Aorta (tissue), 5 donors: ENCODE data around the gene TSC22D1. TPM values are rescaled to one million over a fixed set of nuclear protein-coding genes. Genes with fewer than 3 reads are reported as not detected.

Experiments
- ATAC-seq: fragments of 200-7000 bp; cut with Tn5 transposase; one replicate; pipeline ENCODE4 v1.9.1; 2022; ENCODE audit warnings: moderate library complexity; ENCODE audit not compliant: low FRiP score
- DNase-seq, 2 donors: peaks; one replicate each; pipeline ENCODE4 v3.0.0-alpha.2; 2020
- H3K27ac ChIP-seq, 2 donors: one replicate each; pipeline ENCODE4 v1.5.1; 2013; ENCODE audit warnings: low read length in 2 of 2, mild to moderate bottlenecking in 2 of 2, moderate library complexity in 2 of 2, control low read depth in 1 of 2, inconsistent platforms in 1 of 2, low read depth in 1 of 2
- H3K27me3 ChIP-seq, 2 donors: one replicate each; pipeline ENCODE4 v1.6.1; 2013; ENCODE audit warnings: control low read depth in 1 of 2, low read length in 1 of 2, mild to moderate bottlenecking in 1 of 2, moderate library complexity in 1 of 2; ENCODE audit not compliant: insufficient read depth in 2 of 2, control insufficient read depth in 1 of 2
- H3K36me3 ChIP-seq, 2 donors: one replicate each; pipeline ENCODE4 v1.6.1; 2013; ENCODE audit warnings: control low read depth in 1 of 2, low read length in 1 of 2, mild to moderate bottlenecking in 1 of 2; ENCODE audit not compliant: insufficient read depth in 2 of 2, control insufficient read depth in 1 of 2
- H3K4me1 ChIP-seq, 2 donors: one replicate each; pipeline ENCODE4 v1.6.1; 2013; ENCODE audit warnings: low read length in 2 of 2, control low read depth in 1 of 2, mild to moderate bottlenecking in 1 of 2, moderate library complexity in 1 of 2; ENCODE audit not compliant: insufficient read depth in 2 of 2, control insufficient read depth in 1 of 2
- H3K4me3 ChIP-seq, 2 donors: one replicate each; pipeline ENCODE4 v1.5.1; 2013; ENCODE audit warnings: low read length in 2 of 2, control low read depth in 1 of 2, mild to moderate bottlenecking in 1 of 2
- H3K9me3 ChIP-seq: one replicate; pipeline ENCODE4 v1.6.1; 2013; ENCODE audit warnings: mild to moderate bottlenecking, low read length; ENCODE audit not compliant: control insufficient read depth
- WGBS, 2 donors: extraction: QIAGEN DNeasy Blood & Tissue Kit; methylation state at CpG; one replicate each; pipeline ENCODE4 v1.1.7; 2013; 5-methylcytosine and 5-hydroxymethylcytosine counted together
- intact Hi-C, 2 donors: fragments of 100-400 bp; cut with DNase I; formaldehyde crosslinking; loops; one replicate each; pipeline versions ENCODE4 v1.14.2 to v1.15.0; 2022
- polyA plus RNA-seq, 2 donors: library from polyadenylated mRNA; stranded (reverse); fragments of 200-250 nt; gene quantifications; one replicate each; pipeline ENCODE4 v1.2.3, GENCODE V29; 2013
- total RNA-seq, 2 donors: library from RNA; stranded (reverse); fragmentation: NEBNext Ultra II Directional; extraction: Animal tissue kit (Norgen Biotek cat#: 25700); gene quantifications; one replicate each; pipeline ENCODE4 v1.2.1, GENCODE V29; 2021
- donor health status: healthy with polysubstance abuse.
- donor health status: Bipolar disorder and iron deficiency.
- donor health status: DM: no; HTN: no; CAD: no.
- donor health status: DM: no; HTN: no; CAD: no.
- donor health status: DM: yes; HTN: yes; CAD: no.

TSC22D1 gene
- total and polyA plus RNA-seq, 4 donors: 71.6 to 239 (median 132) TPM

- Histone ChIP-seq H3K4me1 (no peaks in the 10 kb centered on the region), H3K36me3 (peaks cover 0 to 2% of the 10 kb centered on the region in 2 donors), H3K4me3 (peak overlapping the region; percentile 51 to 84), H3K27ac (no peak overlapping the region), H3K27me3 (no peaks in the 10 kb centered on the region), H3K9me3 (no peaks in the 10 kb centered on the region)
- ATAC-seq (no peak), DNase-seq (no peak)
- intact Hi-C loops: loop anchor here (2.0 to 10.0 kb wide), 10 partner anchors 65 to 531 kb away; partner anchors contain the start of gene SERP2 (in 1 of the 2)
- WGBS, 2 donors: 0 to 2% methylated on average over 5 of the region's 5 CpGs
These were observed 138.5 kb downstream of the TSC22D1 start for GRCh38 chr13:44437356-44438233.

GRCh38 chr13:44436589-44437337 is 139.4 kb downstream of the TSC22D1 start:
- ATAC-seq (peak; percentile 94), DNase-seq (peak; percentile 95 to 97)
- H3K4me3 ChIP-seq: peak overlapping the region; percentile 84 to 99
- intact Hi-C loops: loop anchor here (2.0 to 10.0 kb wide), 9 partner anchors 64 to 528 kb away; partner anchors contain the start of gene SERP2 (in 1 of the 2)
- peaks cover 0 to 2% of the 10 kb centered on the region in 2 donors for H3K36me3 ChIP-seq
- WGBS, 2 donors: 0 to 1% methylated on average over 37 to 38 of the region's 38 CpGs
- no peaks in the 10 kb centered on the region for H3K9me3 ChIP-seq
- no peaks in the 10 kb centered on the region for H3K27me3 ChIP-seq
- no peaks in the 10 kb centered on the region for H3K4me1 ChIP-seq
- H3K27ac ChIP-seq: peak overlapping the region; percentile 39 to 79

GRCh38 chr13:44435919-44436510 is 140.1 kb downstream of the TSC22D1 start:
- no peaks in the 10 kb centered on the region for H3K4me1 ChIP-seq
- H3K4me3 ChIP-seq: peak overlapping the region; percentile 84 to 99
- no peaks in the 10 kb centered on the region for H3K9me3 ChIP-seq
- WGBS, 2 donors: 0% methylated on average over 9 of the region's 9 CpGs
- peak overlapping the region; percentile 39 to 77 for H3K27ac ChIP-seq
- DNase-seq: no peak
- H3K27me3 ChIP-seq: no peaks in the 10 kb centered on the region
- ATAC-seq: no peak
- H3K36me3 ChIP-seq: peaks cover 0 to 2% of the 10 kb centered on the region in 2 donors
- intact Hi-C loops: loop anchor here (2.0 to 10.0 kb wide), 10 partner anchors 64 to 527 kb away; partner anchors contain the start of gene SERP2 (in 1 of the 2)

GRCh38 chr13:44435142-44435918 is 140.8 kb downstream of the TSC22D1 start:
- ATAC-seq: peak; percentile 90
- H3K36me3 ChIP-seq: peaks cover 0 to 2% of the 10 kb centered on the region in 2 donors
- WGBS, 2 donors: 0% methylated on average over 51 of the region's 51 CpGs
- H3K27ac ChIP-seq: peak overlapping the region in 1 of 2 donors; percentile 77
- no peaks in the 10 kb centered on the region for H3K27me3 ChIP-seq
- no peaks in the 10 kb centered on the region for H3K9me3 ChIP-seq
- peak overlapping the region; percentile 84 to 99 for H3K4me3 ChIP-seq
- DNase-seq: peak; percentile 96 to 97
- intact Hi-C loops: loop anchor here (2.0 to 10.0 kb wide), 6 partner anchors 63 to 293 kb away; partner anchors contain the start of gene SERP2 (in 1 of the 2)
- H3K4me1 ChIP-seq: no peaks in the 10 kb centered on the region

- no peaks in the 10 kb centered on the region for H3K27me3 ChIP-seq
- H3K9me3 ChIP-seq: no peaks in the 10 kb centered on the region
- DNase-seq (no peak), ATAC-seq (no peak)
- intact Hi-C loops: loop anchor here (2.0 to 10.0 kb wide), 6 partner anchors 62 to 292 kb away; partner anchors contain the start of gene SERP2 (in 1 of the 2)
- WGBS, 2 donors: 0 to 2% methylated on average over 4 of the region's 4 CpGs
- H3K4me1 ChIP-seq: no peaks in the 10 kb centered on the region
- H3K27ac ChIP-seq: peak overlapping the region in 1 of 2 donors; percentile 39
- peak overlapping the region; percentile 45 to 63 for H3K4me3 ChIP-seq
- peaks cover 0 to 2% of the 10 kb centered on the region in 2 donors for H3K36me3 ChIP-seq
These were observed 141.4 kb downstream of the TSC22D1 start for GRCh38 chr13:44434766-44435141.

GRCh38 chr13:44433863-44434765 is 142.0 kb downstream of the TSC22D1 start:
- no peaks in the 10 kb centered on the region for H3K9me3 ChIP-seq
- H3K27me3 ChIP-seq: no peaks in the 10 kb centered on the region
- no peaks in the 10 kb centered on the region for H3K4me1 ChIP-seq
- H3K27ac ChIP-seq: peak overlapping the region in 1 of 2 donors; percentile 66
- 27 to 39% methylated on average over 15 of the region's 15 CpGs for WGBS, 2 donors
- ATAC-seq (no peak), DNase-seq (no peak)
- H3K36me3 ChIP-seq: peaks cover 0 to 2% of the 10 kb centered on the region in 2 donors
- intact Hi-C loops: loop anchor here (2.0 to 10.0 kb wide), 2 partner anchors 161 to 239 kb away; no protein-coding TSS in a partner anchor
- peak overlapping the region in 1 of 2 donors; percentile 45 for H3K4me3 ChIP-seq

- no peaks in the 10 kb centered on the region for H3K27me3 ChIP-seq
- 39 to 52% methylated on average over 5 of the region's 5 CpGs for WGBS, 2 donors
- ATAC-seq (no peak), DNase-seq (no peak)
- no peaks in the 10 kb centered on the region for H3K9me3 ChIP-seq
- intact Hi-C loops: loop anchor here (10.0 kb wide), 1 partner anchor 238 kb away; no protein-coding TSS in a partner anchor
- peaks cover 0 to 2% of the 10 kb centered on the region in 2 donors for H3K36me3 ChIP-seq
- H3K27ac ChIP-seq: peak overlapping the region in 1 of 2 donors; percentile 38
- H3K4me1 ChIP-seq: peaks cover 0 to 4% of the 10 kb centered on the region in 2 donors
- H3K4me3 ChIP-seq: no peak overlapping the region
These were observed 143.5 kb downstream of the TSC22D1 start for GRCh38 chr13:44432650-44433049.
